Dermis microvascular lymphatic vessel endothelial cell (primary cell): ENCODE results near the gene XPO5. TPM values are rescaled to one million over a fixed set of nuclear protein-coding genes. Genes with fewer than 3 reads are reported as not detected.
A peak's percentile ranks its signal among the peaks of the same experiment; 100 is the strongest.
"Not testable (repeated sequence)": the region's sequence is repeated elsewhere in the genome, so short reads cannot be mapped to it uniquely, and the experiment has no call there.

Experiments used
- DNase-seq, 2 donors: peaks; one replicate each; pipeline versions ENCODE4 v3.0.0 to v3.0.0-alpha.2; 2010; ENCODE audit warnings: low read depth in 2 of 2
- total RNA-seq: library from RNA; depleted of rRNA; stranded (reverse); fragments of >200 nt; gene quantifications from 2 replicates; pipeline ENCODE4 v1.2.1, GENCODE V29; 2014

The XPO5 gene
- 21.2 and 23.6 TPM in 2 replicates for total RNA-seq

DNA sequence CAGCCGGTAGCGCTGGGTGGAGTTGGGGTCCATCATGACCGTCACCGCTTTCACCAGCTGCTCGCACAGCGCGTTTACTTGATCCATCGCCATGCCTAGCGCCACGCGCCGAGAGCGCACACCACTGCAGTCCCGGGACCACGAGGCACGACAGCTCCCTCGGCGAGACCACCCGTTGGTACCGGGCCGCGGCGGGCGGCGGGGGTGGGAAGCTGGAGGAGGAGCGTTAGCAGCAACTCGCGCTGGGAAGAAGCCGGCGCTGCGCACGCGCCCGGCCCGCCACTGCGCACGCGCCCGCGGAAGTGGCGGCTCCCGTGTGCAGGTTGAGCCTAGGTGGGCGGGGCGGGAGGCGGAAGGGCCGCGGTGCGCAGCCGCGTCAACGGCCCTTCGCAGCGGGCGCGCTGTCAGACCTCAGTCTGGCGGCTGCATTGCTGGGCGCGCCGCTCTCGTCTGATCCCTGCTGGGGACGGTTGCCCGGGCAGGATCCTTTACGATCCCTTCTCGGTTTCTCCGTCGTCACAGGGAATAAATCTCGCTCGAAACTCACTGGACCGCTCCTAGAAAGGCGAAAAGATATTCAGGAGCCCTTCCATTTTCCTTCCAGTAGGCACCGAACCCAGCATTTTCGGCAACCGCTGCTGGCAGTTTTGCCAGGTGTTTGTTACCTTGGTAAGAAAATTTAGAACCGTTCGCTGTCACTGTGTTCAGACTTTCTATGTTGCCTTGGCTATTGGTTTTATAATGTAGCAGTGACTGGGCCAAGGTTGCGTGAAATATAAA lies at the start of gene XPO5, which contains the start of gene POLH:
TSS of gene XPO5 (minus strand) at position 267 of the 780 bp plus-strand sequence. CDS start at position 93, 174 bp downstream.
TSS of gene POLH (plus strand) at position 414 of the 780 bp plus-strand sequence. CDS start 6,135 bp downstream, outside the sequence.
- DNase-seq, result peak; percentile 77 to 95

DNA sequence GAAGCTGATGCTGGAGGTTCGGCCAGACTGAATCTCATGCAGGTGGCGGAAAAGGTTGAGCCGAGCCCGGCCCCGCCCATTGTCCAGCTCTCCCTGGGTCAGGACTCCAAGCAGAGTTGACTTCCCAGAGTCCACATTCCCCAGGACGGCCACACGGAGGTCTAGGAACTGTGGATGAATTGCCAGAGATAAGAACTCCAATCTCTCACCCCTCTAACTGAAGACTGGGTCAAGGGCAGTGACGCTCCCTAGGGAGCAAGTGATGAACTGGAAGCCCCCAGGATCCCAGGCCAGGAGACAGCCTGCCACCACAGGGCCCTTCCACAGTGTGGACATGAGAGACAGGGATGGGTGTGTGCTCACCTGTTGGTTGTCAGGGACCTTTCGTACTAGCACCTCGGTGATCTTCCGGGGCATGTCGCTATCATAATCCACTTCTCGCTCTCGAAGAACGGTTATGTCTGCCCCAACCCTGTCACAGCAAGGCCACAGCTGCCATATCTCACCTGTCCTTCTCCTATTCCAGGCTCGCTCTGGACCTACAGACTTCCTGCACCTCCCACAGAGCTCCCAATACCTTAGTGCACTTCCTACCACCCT lies 49.7 kb upstream of the XPO5 start:
- DNase-seq, result no peak

DNA sequence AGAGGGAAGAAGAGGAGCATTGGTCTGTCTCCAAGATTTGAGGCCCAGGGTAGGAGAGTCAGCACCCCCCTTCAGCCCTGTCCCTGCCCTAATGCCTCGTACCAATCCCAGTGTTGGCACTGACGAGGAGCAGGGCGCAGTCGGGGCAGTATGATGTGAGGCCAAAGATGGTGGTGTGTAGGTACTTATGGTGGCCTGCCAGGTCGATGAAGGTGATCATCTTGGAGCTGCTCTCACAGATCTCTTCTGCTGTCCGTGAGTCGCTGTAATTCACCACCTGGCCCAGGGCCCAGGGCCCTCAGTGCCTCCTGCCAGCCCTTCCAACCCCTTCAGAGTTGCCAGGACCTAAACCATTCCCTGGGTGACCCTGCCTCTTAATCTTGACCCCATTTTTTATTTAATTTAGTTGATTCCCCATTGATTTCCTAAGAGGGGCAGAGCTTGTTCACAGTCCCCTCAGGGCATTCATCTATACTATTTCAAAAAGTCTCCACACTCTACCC lies 49.0 kb upstream of the XPO5 start:
- DNase-seq, result no peak

DNA sequence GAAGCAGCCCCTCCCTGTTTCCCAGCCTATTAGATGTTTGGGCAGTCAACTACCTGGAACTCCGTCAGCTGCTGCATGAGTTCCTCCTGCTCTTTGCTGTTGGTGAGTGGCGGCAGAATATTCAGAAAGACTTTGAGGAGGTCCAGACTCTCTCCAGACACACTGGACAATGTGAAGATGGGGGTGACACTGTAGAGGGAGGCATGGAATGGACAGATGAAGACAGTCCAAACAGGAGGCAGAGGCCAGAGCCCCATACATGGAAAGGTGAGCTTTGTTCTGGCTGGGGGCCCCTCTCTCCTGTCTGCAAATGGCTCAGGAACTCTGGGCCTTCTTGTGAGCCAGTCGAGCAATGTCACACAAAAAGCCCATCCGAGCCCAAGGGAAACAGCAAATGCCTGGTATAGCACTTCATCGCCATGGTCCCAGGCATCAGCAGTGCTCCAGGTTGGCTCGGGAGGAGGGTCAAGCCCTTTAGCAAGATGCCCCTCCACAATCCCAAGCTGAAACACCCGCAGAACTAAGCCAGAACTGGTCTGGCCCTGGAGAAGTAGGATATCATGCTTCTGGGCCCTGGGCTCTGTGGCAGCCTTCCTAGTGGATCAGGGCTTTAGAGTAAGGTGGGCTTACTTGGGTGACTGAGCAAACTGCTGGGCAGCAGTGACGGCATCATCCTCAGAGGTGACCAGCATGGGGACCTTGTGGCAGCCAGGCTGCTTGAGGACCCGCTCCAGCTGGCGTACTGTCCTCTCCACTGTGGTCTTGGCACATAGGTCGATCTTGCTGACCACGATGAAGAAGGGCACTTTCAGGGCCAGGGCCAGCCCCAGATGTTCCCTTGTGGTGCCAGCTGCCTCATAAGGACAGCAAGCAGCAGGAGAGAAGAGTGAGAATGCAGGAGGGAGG lies 48.3 kb upstream of the XPO5 start:
- no peak for DNase-seq

DNA sequence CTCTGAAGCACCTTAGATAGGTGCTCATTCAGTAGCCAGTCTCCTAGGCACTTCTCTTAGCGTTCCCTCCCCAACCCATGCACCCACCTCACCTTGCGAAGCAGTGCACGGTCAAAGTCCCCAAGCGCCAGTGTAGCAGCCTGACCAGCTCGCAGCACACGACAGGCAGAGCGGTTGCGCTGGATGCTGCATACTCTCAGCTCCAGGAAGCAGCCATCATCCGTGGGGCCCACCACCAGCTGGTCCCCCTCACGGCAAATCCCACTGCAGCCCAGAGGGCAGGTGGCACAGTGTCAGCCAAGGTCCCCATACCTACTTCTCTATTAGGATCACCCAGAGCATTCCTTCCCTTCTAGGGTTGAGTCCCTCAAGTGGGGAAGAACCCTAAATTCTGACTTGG lies 46.7 kb upstream of the XPO5 start:
- no peak for DNase-seq

DNA sequence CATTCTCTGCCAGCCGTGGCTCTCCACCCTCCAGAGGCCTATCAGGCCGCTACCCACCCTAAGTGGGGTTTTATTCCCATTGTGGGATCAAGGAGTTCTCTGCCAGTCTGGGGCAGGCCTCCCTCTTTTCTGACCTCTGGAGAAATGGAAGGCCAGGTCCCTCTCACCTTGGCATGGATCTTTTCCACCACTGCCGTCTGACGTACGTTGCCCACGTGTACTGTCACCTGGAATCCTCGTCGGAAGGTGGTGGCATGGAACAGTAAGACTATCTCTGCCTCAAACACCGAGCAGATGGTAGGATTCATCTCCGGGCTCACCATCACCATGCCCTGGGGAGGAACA lies 46.0 kb upstream of the XPO5 start:
- DNase-seq, result no peak

DNA sequence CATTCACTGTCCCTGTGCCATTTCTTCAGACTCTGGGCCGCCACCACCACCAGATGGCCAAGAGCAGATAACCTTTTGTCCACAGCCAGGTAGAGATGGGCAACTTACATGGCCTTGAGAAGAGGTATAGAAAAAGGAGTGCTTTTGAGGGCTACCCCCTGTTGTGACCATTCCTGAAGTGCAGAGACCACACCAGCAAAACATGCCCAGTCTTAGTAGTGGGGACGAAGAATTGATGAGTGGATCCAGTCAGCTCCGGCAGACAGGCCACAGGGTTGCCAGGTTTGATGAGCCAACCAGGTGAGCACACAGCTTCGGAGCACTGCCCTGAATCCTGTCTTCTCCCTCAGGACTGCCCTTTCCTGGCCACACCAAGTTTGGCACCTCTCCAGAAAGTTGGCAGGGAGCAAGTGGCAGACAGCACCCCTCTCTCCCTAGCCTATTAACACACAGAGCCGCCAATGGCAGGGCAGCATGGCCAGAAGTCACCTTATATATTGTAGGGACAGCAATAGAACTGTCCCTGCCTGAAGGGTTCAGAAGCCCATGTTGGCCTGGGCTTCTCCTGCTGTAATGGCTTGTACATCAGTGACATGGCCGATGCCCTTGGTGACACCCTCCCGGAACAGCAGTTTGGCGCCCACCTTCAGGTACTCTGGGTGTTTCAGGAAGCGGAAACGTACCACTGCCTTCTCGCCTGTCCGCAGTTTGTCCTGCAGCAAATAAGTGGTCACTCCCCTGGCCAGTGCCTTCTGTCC lies 45.4 kb upstream of the XPO5 start:
- no peak for DNase-seq

DNA sequence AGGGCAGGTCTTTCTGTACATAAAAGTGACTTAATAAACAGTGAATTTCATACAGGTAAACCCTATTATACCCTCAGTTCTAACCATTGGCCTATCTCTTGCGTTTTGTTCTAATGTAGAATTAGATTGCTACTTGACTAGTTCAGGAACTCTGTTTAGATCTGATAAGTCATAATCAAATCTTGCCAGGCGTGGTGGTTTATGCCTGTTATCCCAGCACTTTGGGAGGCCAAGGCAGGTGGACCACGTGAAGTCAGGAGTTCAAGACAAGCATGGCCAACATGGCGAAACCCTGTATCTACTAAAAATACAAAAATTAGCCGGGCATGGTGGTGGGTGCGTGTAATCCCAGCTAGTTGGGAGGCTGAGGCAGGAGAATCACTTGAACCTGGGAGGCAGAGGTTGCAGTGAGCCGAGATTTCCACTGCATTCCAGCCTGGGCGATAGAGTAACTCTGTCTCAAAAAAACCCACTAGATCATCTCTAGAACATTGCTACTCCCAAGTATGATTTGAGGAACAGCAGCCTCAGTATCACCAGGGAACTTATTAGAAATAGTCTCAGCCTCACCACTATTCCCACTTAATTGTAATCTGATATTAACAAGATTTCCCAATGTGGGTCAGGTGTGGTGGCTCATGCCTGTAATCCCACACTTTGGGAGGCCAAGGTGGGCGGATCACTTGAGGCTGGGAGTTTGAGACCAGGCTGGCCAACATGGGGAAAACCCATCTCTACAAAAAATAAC lies 41.1 kb upstream of the XPO5 start:
- no peak for DNase-seq

DNA sequence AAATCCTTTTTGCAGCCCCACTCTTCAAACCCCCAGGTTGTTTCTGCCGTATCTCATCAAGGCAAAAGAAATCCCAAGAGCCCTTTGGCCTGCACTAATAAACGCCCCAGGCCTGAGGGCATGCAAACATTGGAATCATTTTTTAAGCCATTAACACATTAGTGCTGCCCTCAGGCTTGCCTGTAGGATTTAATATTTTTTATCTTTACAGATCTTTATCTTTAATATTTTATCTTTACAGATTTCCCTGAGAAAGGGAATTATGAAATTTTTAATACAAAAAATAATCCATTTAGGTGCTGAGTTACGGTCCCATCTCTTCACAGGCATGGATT lies 38.5 kb upstream of the XPO5 start:
- DNase-seq, result no peak

DNA sequence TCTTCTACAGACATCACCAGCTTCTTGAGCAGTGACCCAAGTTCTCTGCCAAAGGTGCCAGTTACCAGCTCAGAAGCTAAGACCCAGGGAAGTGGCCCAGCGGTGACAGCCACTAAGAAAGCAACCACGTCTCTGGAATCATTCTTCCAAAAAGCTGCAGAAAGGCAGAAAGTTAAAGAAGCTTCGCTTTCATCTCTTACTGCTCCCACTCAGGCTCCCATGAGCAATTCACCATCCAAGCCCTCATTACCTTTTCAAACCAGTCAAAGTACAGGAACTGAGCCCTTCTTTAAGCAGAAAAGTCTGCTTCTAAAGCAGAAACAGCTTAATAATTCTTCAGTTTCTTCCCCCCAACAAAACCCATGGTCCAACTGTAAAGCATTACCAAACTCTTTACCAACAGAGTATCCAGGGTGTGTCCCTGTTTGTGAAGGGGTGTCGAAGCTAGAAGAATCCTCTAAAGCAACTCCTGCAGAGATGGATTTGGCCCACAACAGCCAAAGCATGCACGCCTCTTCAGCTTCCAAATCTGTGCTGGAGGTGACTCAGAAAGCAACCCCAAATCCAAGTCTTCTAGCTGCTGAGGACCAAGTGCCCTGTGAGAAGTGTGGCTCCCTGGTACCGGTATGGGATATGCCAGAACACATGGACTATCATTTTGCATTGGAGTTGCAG lies 38.0 kb upstream of the XPO5 start:
- DNase-seq, result no peak

DNA sequence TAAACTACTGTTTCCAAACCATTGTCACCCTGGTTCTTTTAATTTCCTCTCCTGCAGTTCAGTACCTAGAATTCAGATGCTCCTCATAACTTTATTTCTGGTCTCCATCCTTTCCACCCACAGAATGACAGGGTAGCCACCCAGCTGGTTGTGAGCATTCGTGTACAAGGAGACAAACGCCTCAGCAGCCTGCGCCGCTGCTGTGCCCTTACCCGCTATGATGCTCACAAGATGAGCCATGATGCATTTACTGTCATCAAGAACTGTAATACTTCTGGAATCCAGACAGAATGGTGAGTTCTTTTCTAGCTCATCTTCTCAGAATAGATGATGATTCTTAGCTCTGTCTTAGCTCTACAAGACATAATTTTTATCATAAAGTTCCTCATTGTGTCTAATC lies 34.6 kb upstream of the XPO5 start:
- no peak for DNase-seq

DNA sequence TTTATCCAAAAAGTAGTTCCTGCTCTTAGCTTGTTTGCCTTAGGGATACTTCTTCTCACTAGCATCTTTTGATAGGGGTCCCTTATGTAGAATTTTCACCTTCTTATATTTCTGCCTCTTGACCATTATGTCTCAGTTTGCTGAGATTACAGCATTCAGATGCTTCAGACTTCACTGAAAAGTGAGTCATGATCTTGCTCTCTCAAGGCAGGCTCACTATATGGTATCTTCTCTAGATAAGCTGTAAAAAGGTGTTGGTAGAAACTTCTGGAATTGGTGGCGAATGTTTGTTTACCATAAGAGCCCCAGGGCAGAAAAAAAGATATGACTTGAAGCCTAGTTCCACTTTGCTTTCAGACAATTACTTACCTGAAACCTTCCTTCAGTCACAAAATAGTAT lies 33.6 kb upstream of the XPO5 start:
- DNase-seq, result no peak

DNA sequence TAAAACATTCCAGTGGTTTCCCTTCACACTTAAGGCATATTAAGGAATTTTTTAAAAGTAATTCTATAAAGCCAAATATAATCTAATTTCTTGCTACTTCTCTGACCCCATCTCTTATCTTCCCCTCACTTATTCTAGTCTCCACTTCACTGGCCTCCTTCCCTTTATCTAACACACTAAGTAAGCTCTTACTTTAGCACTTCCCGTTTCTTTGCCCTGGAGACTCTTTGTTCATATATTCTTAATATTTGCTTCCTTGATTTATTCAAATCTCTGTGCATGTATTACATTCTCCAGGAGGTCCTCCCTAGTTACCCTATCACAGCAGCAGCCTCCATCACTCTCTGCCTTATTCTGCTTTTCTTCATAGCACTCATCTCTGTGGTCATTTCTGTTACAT lies 33.0 kb upstream of the XPO5 start:
- no peak for DNase-seq

DNA sequence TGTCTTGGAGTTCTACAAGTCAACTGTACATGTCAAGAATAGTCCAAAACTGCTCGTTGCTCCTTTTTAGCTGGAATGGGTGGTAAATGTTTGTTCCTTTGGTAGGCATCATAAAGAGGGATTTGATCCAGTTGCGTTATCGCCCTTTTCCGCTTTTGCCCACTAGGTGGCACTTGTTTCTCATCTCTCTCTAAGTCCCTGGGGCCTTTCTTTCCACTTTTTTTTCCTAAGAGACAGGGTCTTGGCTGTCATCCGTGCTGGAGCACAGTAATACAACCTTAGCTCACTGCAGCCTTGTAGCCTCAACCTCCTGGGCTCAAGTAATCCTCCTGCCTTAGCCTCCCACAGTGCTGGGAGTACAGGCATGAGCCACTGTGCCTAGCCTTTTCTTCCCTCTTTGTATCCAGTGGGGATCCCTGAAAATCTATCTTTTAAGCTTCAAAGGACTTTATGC lies 32.5 kb upstream of the XPO5 start:
- DNase-seq, result peak; percentile 70 to 85

DNA sequence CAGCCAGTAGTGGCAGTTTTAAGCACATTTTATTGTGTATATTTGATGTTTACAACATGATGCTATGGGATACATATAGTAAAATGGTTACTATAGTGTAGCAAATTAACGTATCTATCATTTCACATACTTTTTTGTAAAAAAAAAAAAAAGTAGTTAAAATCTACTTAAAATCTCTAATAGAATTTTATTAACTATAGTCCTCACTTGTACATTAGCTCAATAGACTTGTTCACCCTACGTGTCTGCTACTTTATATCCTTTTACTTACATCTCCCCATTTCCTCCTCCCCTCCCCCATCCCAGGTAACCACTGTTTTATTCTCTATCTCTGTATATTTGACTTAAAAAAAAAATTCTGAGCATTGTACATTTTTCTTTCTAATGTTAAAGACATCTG lies 30.2 kb upstream of the XPO5 start:
- DNase-seq, result no peak

DNA sequence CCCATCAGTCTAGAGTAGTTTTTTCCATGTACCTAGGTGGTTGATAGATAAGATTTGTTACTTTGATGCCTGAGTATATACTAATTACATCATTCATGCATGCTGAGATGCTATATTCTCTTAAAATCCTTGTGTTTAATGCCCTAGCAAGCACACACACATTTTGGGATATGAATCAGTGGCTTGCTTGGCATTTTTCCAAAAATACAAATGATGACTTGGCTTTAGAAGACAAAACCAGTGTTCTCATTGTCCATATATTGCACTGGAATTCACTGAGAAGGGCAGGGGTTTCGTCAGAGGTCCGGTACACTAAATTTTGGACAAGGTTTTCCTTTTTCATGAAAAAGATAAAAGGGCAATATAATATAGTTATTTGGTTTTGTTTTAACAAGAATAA lies 28.3 kb upstream of the XPO5 start:
- peak; percentile 59 to 76 for DNase-seq

DNA sequence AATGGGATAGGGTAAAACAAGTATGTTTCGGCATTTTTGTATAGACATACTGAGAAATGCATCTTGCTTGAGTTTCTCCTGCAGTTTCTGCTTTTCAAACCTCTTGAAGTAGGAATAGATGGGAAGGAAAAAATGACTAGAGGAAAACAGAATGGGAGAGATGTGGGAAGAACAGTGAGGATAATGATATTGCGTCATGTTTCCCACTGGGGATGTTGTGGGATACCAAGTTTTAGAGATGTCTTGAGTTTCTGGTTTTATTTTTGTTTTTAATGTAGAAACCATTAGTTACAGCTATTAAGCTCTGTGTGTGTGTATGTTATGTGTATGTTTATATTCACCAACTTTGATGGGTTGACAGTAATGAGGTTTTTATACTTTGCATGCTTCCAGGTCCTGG lies 24.8 kb upstream of the XPO5 start:
- no peak for DNase-seq

DNA sequence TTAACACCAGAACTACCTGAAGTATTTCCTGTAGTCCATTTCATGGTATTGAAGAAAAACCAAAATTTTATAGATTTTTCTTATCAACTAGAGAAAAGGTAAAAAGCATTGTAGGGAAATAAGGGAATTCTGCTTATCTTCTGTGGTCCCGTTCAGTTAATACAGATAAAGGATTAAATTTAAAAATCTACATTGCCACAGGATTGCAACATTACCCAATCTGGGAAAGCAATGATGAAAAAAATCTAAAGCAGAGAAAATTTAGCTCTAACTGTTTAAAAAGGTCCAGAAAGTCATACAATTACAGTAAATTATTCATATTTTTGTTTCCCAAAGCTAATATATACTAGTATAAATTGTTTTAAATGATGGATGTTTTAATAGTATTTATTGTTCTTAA lies 18.1 kb upstream of the XPO5 start:
- no peak for DNase-seq

DNA sequence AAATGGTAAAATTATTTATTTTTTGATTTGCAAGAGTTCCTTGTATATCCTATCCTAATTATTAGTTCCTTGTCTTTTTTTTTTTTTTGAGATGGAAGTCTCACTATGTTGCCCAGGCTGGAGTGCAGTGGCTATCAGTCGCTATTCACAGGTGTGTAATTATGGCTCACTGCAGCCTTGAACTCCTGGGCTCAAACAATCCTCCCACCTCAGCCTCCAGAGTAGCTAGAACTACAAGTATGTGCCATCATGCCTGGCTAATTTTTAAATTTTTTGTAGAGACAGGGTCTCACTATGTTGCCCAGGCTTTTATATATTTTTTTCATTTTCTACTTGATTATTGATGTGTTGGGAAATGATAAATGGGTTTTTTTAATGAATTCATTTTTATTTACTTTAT lies 13.7 kb upstream of the XPO5 start:
- not testable (repeated sequence) for DNase-seq

DNA sequence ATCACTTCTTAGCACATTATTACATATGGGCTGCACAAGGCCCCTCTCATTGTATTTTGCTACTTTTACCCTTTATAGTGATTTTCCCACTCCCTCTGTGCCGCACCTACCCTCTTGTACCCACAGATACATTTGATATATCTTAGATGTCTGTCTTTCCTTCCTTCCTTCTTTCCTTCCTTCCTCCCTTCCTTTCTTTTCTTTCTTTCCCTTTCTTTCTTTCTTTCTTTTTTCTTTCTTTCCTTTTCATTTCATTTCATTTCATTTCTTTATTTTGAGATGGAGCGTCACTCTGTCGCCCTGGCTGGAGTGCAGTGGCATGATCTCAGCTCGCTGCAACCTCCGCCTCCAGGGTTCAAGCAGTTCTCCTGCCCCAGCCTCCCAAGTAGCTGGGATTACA lies 12.4 kb upstream of the XPO5 start:
- DNase-seq, result no peak
